Activated naive CD4-positive, alpha-beta T cell treated with Interleukin-2 at 50 U/mL for 16 hours (primary cell): ENCODE measurements around the gene NT5C.

Source experiments
- DNase-seq: peaks from one replicate; pipeline ENCODE4 v3.0.0-alpha.2; 2020

The NT5C gene

DNA sequence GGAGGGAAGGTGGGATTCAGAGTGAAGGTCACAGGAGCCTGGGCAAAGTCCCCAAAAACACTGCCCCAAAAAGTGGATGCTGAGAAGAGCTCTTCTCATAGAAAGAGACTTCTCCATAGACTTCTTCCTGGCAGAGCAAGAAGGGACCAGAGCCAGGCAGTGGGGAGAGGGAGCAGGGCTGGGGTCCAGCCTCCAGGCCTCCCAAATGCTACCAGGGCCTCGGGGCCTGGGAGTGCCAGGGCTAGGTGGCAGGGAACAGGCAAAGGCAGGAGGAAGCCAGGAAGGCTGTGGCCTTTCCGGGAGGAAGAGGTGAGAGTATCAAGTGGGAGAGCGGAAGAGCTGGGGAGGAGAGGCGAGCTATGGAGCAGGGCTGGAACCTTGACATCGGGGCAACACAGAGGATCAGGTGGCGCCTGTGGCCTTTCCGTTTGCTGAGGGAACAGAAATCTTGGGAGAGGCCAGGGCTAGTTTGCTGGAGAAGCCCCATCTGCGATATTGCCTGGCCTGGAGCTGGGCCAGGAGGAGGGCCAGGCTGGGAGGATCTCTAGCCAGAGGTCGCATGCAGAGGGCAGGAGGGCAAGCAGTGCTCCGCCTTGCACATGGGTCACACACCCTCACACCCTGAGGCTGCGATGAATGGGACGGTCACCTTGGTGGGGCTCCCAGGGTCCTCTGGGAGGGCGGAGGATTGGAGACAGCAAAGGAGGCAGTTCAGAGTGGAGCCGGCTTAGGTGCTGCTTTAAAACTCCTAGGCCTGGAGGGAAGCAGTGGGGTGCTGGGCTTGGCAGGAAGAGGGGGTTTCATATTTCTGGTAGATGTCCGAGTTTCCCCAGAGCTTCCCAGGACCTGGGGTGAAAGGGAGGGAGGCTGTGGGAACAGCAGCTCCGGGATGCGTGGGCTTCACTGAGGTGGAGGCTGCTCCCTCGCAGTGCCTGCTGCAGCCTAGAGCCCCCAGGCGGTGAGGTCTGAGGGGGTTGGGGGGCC lies 40.4 kb downstream of the NT5C start:
- DNase-seq: no peak

- no peak for DNase-seq
Observed at GRCh38 chr17:75088465-75089417, 42.8 kb downstream of the NT5C start.

- peak; percentile 39 for DNase-seq
Observed at GRCh38 chr17:75087558-75088453, 43.7 kb downstream of the NT5C start, which contains the start of gene SLC16A5. TSS of gene SLC16A5 (plus strand) at chr17:75087954. CDS start at chr17:75093637, 5,683 bp downstream.

- no peak for DNase-seq
Observed at GRCh38 chr17:75087182-75087557, 44.4 kb downstream of the NT5C start.

DNA sequence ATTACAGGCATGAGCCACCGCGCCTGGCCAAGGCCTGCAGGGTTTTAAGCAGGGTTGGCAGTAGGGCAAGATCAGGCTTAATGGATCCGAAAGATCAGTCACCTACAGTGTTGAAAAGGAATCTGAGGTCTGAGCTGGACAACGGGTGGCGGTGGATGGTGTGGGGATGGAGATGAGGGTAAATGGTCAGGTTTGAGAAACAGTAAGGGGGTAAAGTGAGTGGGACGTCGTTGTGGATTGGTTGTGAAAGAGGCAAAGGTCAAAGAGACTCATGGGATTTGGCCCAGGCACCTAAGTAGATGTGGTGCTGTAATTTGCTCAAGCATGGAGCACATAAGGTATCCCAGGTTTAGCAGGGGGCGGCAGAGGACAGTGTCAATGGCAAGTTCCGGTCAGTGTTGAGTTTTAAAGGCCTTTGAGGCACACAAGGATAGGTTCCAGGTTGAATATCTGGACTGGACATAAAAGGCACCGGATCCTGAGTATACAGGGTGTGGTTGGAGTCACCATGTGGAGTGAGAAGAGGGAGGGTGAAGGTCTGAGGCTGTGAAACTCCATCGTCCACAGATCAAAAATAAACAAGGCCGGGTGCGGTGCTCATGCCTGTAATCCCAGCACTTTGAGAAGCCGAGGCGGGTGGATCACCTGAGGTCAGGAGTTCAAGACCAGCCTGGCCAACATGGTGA lies 44.9 kb downstream of the NT5C start:
- no peak for DNase-seq

DNA sequence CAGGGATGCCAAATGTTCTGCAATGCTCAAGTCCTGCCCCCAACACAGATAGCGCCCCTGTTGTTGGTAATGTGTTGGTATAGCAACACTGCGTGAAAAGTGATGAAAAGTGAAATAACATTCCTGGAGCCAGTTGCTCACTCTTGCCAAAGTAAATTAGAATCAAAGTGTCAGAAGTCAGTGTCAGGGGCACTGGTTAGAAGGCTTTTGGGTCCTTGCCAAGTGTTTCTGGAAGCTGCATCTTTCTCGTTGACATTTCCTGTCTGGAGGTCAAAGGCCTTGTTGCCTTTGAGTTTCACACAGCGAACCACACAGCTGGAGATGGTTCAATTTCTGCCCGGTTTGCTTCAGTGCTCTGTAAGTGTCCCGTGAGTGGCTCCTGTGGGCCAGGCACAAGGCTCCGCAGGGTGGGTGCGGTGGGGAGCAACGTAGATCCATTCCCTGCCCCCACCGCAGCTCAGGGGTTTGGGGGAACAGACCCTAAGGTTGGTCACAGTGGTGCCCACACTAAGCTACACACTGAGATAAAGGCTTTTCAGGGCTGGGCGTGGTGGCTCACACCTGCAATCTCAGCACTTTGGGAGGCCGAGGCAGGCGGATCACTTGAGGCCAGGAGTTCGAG lies 47.4 kb downstream of the NT5C start:
- no peak for DNase-seq

GRCh38 chr17:75082683-75083082 lies 48.9 kb downstream of the NT5C start:
- DNase-seq: no peak

DNA sequence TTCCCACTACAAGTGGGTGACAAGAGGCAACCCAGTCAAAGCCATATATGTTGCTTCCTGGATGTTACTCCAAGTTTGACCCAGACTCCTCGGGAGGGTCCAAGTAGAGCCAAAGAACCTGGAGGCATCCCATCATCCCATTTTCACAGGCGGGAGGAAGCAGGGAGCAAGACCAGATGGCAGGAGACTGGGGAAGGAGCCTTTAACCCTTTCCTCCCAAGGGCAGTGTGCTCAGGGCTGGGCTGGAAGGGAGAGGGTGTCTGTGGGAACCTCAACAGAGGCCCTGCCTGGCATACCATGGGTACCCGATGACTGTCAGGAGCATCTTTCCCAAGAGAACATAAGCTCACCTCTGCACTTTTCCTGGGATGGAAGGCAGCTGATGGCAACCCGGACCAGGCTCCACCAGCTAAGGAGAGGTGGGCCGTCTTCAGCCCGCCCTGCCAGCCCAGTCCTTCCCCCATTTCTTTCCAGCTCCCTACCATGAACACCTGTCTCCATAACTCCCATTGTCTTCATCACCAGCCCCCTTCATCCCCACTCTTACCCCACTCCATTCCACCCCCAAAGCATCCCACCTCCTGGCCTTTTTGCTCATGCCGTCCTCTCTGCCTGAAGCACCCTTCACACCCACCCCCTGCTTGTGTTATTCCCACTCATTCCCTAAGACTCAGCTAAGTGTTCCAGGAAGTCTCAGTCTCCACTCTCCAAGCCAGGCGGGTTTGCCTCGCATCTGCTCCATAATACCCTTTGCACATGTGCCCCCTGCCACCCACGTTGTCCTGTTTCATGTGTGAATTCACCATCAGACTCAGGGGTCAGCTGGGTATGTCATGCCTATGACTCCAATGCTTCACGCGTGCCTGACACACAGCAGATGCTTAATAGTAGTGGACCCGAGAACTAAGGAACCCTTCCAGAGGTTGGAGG lies 49.7 kb downstream of the NT5C start:
- no peak for DNase-seq
